Measurements from ENCODE around the gene DDI2.
A peak's percentile ranks its signal among the peaks of the same experiment; 100 is the strongest.

The DDI2 gene

GRCh38 chr1:15705184-15705566 lies 87.9 kb downstream of the DDI2 start:
- DNase-seq: no peak

GRCh38 chr1:15706751-15707150 lies 89.5 kb downstream of the DDI2 start:
- DNase-seq: no peak

GRCh38 chr1:15707239-15707925 lies 90.1 kb downstream of the DDI2 start:
- no peak for DNase-seq

- no peak for DNase-seq
Measured at GRCh38 chr1:15708486-15709137, 91.4 kb downstream of the DDI2 start.

- no peak for DNase-seq
Measured at GRCh38 chr1:15709226-15709625, 92.0 kb downstream of the DDI2 start.

- DNase-seq: no peak
Measured at GRCh38 chr1:15712168-15712567, 94.9 kb downstream of the DDI2 start.

- peak; percentile 11 for DNase-seq
Measured at GRCh38 chr1:15714406-15715136, 97.3 kb downstream of the DDI2 start.

GRCh38 chr1:15717418-15718125 lies 100.3 kb downstream of the DDI2 start:
- DNase-seq: no peak

GRCh38 chr1:15718199-15718601 lies 100.9 kb downstream of the DDI2 start:
- DNase-seq: no peak

Measured in fibroblast of skin of right biceps (primary cell).